NCI-H1092 (cell line): ENCODE measurements around the gene CHD6.

Experiments
- DNase-seq: peaks from one replicate; lab custom pipeline; 2025; lab: John Stamatoyannopoulos, UW

CHD6 gene

GRCh38 chr20:41366546-41367392 lies 251.4 kb downstream of the CHD6 start, which contains the start of gene EMILIN3:
EMILIN3 (minus strand) TSS chr20:41366818; CDS start chr20:41366634, 184 bp downstream.
- DNase-seq, result no peak

- no peak for DNase-seq
These were observed 252.2 kb downstream of the CHD6 start for GRCh38 chr20:41365777-41366545.

- no peak for DNase-seq
These were observed 253.0 kb downstream of the CHD6 start for GRCh38 chr20:41364967-41365765.

GRCh38 chr20:41364236-41364855 lies 253.8 kb downstream of the CHD6 start:
- no peak for DNase-seq

- no peak for DNase-seq
These were observed 254.6 kb downstream of the CHD6 start for GRCh38 chr20:41363601-41364000.

GRCh38 chr20:41362748-41363140 lies 255.4 kb downstream of the CHD6 start:
- DNase-seq, result no peak

- no peak for DNase-seq
These were observed 256.1 kb downstream of the CHD6 start for GRCh38 chr20:41361757-41362747.

GRCh38 chr20:41360831-41361756 lies 257.1 kb downstream of the CHD6 start:
- DNase-seq, result no peak

GRCh38 chr20:41359541-41360011 lies 258.6 kb downstream of the CHD6 start:
- no peak for DNase-seq

- no peak for DNase-seq
These were observed 259.5 kb downstream of the CHD6 start for GRCh38 chr20:41358717-41359116.

- no peak for DNase-seq
These were observed 259.9 kb downstream of the CHD6 start for GRCh38 chr20:41358230-41358629.

GRCh38 chr20:41357424-41358163 lies 260.6 kb downstream of the CHD6 start:
- DNase-seq, result no peak

GRCh38 chr20:41356951-41357350 lies 261.2 kb downstream of the CHD6 start:
- no peak for DNase-seq

- no peak for DNase-seq
These were observed 262.5 kb downstream of the CHD6 start for GRCh38 chr20:41355598-41356203.

GRCh38 chr20:41355192-41355591 lies 263.0 kb downstream of the CHD6 start:
- no peak for DNase-seq

GRCh38 chr20:41353530-41353929 lies 264.6 kb downstream of the CHD6 start:
- no peak for DNase-seq

GRCh38 chr20:41352666-41353065 lies 265.5 kb downstream of the CHD6 start:
- DNase-seq, result no peak

GRCh38 chr20:41352106-41352505 lies 266.1 kb downstream of the CHD6 start:
- DNase-seq, result no peak
